Mucosa of stomach (tissue), 1 donor: ENCODE measurements around the gene ULBP2.
"Not testable (repeated sequence)": the region's sequence is repeated elsewhere in the genome, so short reads cannot be mapped to it uniquely, and the experiment has no call there.

Experiments
- H3K27me3 ChIP-seq: one replicate; pipeline ENCODE4 v1.7.0; 2013; ENCODE audit warnings: mild to moderate bottlenecking, low read length; ENCODE audit not compliant: control insufficient read depth, insufficient read depth
- H3K36me3 ChIP-seq: one replicate; pipeline ENCODE4 v1.7.0; 2013; ENCODE audit warnings: low read length; ENCODE audit not compliant: control insufficient read depth, insufficient read depth
- H3K4me1 ChIP-seq: one replicate; pipeline ENCODE4 v1.7.0; 2013; ENCODE audit warnings: mild to moderate bottlenecking, low read length; ENCODE audit not compliant: control insufficient read depth, insufficient read depth
- H3K4me3 ChIP-seq: one replicate; pipeline ENCODE4 v1.7.0; 2013; ENCODE audit warnings: low read length
- H3K9ac ChIP-seq: one replicate; pipeline ENCODE4 v1.7.0; 2013; ENCODE audit warnings: mild to moderate bottlenecking, low read length, moderate library complexity
- H3K9me3 ChIP-seq: one replicate; pipeline ENCODE4 v1.7.0; 2013; ENCODE audit warnings: mild to moderate bottlenecking, low read length, moderate library complexity; ENCODE audit not compliant: control insufficient read depth
- donor health status: Pancreatic carcinoma.

ULBP2 gene

DNA sequence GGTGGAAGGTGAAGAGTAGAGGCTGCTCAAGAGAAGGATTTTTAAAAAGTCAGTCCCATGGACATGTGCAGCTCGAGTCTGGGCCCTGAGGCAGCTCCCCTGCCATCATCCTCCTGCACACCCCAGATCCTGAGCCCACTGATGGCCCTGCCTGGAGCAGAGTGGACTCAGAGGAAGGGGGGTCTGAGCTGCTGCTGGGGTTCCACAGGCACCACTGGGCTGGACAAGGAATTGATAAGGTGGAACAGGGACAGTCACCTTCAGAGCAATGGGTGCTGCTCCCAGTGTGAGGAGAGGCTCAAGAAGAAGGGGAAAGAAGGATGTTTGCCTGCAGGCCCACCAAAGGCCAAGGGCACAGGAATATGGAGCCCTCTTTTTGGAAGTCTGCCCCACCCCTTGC lies 6.2 kb downstream of the ULBP2 start:
- peaks cover 43% of the 10 kb centered on the region for H3K27me3 ChIP-seq
- H3K9me3 ChIP-seq: no peaks in the 10 kb centered on the region
- no peaks in the 10 kb centered on the region for H3K4me1 ChIP-seq
- no peaks in the 10 kb centered on the region for H3K36me3 ChIP-seq
- no peak overlapping the region for H3K9ac ChIP-seq
- H3K4me3 ChIP-seq: no peak overlapping the region

- H3K9me3 ChIP-seq: no peaks in the 10 kb centered on the region
- no peaks in the 10 kb centered on the region for H3K4me1 ChIP-seq
- H3K9ac ChIP-seq: no peak overlapping the region
- H3K36me3 ChIP-seq: no peaks in the 10 kb centered on the region
- no peak overlapping the region for H3K4me3 ChIP-seq
- peaks cover 49% of the 10 kb centered on the region for H3K27me3 ChIP-seq
Measured at GRCh38 chr6:149948616-149949015, 6.8 kb downstream of the ULBP2 start.

GRCh38 chr6:149950423-149950822 lies 8.6 kb downstream of the ULBP2 start:
- H3K36me3 ChIP-seq: no peaks in the 10 kb centered on the region
- H3K9ac ChIP-seq: no peak overlapping the region
- H3K4me1 ChIP-seq: no peaks in the 10 kb centered on the region
- no peaks in the 10 kb centered on the region for H3K9me3 ChIP-seq
- no peak overlapping the region for H3K4me3 ChIP-seq
- peaks cover 58% of the 10 kb centered on the region for H3K27me3 ChIP-seq

DNA sequence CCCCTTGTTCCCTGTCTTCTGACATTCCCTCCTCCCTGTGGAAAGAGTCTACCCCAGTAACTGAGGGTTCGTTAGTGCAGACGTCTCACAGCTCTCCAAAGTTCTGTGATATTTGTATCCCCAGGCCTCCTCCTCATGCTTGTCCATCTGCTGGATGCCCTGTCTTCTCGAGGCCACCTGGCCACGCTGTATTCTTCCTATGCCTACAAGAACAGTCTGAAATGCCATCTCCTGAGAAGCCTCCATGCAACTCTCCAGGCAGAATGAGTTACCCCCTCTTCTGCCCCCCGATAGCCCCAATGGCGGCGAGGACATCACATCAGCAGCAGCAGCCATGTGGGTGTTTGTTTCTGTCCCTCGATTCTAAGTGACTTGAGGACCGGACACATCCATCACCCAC lies 9.3 kb downstream of the ULBP2 start:
- H3K4me3 ChIP-seq: no peak overlapping the region
- no peaks in the 10 kb centered on the region for H3K9me3 ChIP-seq
- no peak overlapping the region for H3K9ac ChIP-seq
- no peaks in the 10 kb centered on the region for H3K4me1 ChIP-seq
- H3K27me3 ChIP-seq: peaks cover 65% of the 10 kb centered on the region
- H3K36me3 ChIP-seq: no peaks in the 10 kb centered on the region

- H3K27me3 ChIP-seq: peaks cover 66% of the 10 kb centered on the region
- no peaks in the 10 kb centered on the region for H3K9me3 ChIP-seq
- H3K4me3 ChIP-seq: no peak overlapping the region
- no peak overlapping the region for H3K9ac ChIP-seq
- H3K36me3 ChIP-seq: no peaks in the 10 kb centered on the region
- H3K4me1 ChIP-seq: no peaks in the 10 kb centered on the region
Measured at GRCh38 chr6:149951626-149952025, 9.8 kb downstream of the ULBP2 start.

GRCh38 chr6:149953390-149953789 lies 11.6 kb downstream of the ULBP2 start:
- H3K9me3 ChIP-seq, H3K36me3 ChIP-seq, H3K4me1 ChIP-seq, H3K9ac ChIP-seq, H3K4me3 ChIP-seq: not testable (repeated sequence)
- peaks cover 72% of the 10 kb centered on the region for H3K27me3 ChIP-seq

- H3K27me3 ChIP-seq: peaks cover 71% of the 10 kb centered on the region
- not testable (repeated sequence) for H3K4me1 ChIP-seq
Measured at GRCh38 chr6:149953934-149954327, 12.1 kb downstream of the ULBP2 start.

DNA sequence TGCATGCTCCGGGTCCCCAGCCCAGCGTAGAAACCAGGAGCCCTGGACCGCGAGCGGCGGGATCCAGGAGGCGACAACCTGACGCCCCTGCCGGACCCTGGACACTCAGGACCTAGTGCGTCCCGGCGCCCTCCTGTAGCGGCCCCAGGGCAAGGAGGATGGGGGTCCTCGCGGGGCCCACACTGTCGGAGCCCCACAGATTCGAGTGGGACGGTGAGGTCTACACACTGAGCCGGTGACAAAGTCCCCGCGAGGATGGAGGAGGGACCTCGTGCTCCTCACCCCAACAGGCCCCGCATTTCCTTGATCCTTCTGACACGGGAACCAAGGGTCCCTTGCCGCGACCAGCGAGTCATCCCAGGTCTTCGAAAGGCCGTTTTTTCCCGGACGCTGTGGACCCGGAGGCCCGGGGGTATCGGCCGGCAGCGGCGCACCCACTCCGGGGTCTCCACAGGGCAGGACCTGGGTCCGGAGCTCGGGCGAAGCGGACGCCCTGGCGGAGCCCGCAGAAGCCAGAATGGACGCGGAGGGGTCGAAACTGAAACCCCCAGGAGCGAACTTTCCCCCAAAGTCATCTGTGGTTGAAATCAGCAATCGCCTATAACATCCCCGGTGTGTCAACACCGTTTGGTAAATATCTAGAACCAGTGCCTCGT lies 12.6 kb downstream of the ULBP2 start:
- not testable (repeated sequence) for H3K36me3 ChIP-seq, H3K9me3 ChIP-seq, H3K4me1 ChIP-seq, H3K9ac ChIP-seq, H3K4me3 ChIP-seq
- H3K27me3 ChIP-seq: peaks cover 75% of the 10 kb centered on the region

More at GRCh38 chr6:149953934-149954327, 12.1 kb downstream of the ULBP2 start:
- H3K4me3 ChIP-seq, H3K9me3 ChIP-seq, H3K36me3 ChIP-seq, H3K9ac ChIP-seq: not testable (repeated sequence)

GRCh38 chr6:149954984-149955653 lies 13.3 kb downstream of the ULBP2 start:
- H3K9ac ChIP-seq, H3K36me3 ChIP-seq, H3K4me1 ChIP-seq, H3K4me3 ChIP-seq, H3K9me3 ChIP-seq: not testable (repeated sequence)
- peaks cover 71% of the 10 kb centered on the region for H3K27me3 ChIP-seq

- not testable (repeated sequence) for H3K9ac ChIP-seq, H3K9me3 ChIP-seq, H3K36me3 ChIP-seq, H3K4me1 ChIP-seq, H3K4me3 ChIP-seq
- peaks cover 73% of the 10 kb centered on the region for H3K27me3 ChIP-seq
Measured at GRCh38 chr6:149955654-149956317, 14.0 kb downstream of the ULBP2 start.

GRCh38 chr6:149958124-149958523 lies 16.3 kb downstream of the ULBP2 start:
- not testable (repeated sequence) for H3K9me3 ChIP-seq, H3K4me3 ChIP-seq, H3K9ac ChIP-seq, H3K4me1 ChIP-seq, H3K36me3 ChIP-seq
- peaks cover 73% of the 10 kb centered on the region for H3K27me3 ChIP-seq

GRCh38 chr6:149959806-149960205 lies 18.0 kb downstream of the ULBP2 start:
- H3K9ac ChIP-seq, H3K9me3 ChIP-seq, H3K36me3 ChIP-seq, H3K4me3 ChIP-seq: not testable (repeated sequence)
- Histone ChIP-seq H3K4me1 (peaks cover 18% of the 10 kb centered on the region), H3K27me3 (peaks cover 80% of the 10 kb centered on the region)
